ENCODE results near the gene ATP9A. TPM values are rescaled to one million over a fixed set of nuclear protein-coding genes. Genes with fewer than 3 reads are reported as not detected.

Gene ATP9A
- total and polyA plus RNA-seq, 2 donors (not counting 3 experiments of a cell fraction or from before 2014, with no cell fraction given), result 20.9 to 41.5 TPM

GRCh38 chr20:51668947-51669346 lies 99.2 kb downstream of the ATP9A start:
- FAIRE-seq, result no peak
- dilution Hi-C loops (cut with MboI; ENCODE audit: extremely low pct_ligation_motif_present, low sequenced_read_pairs) (no loop called here), intact Hi-C loops (cut with micrococcal nuclease) (no loop called here)
- Histone ChIP-seq H2AFZ (ENCODE audit: low read depth, low read length) (no peak overlapping the region), H3K27ac (ENCODE audit: insufficient read depth, low read depth, low read length) (no peak overlapping the region), H3K9me1 (replicated peaks; ENCODE audit: control insufficient read depth, extremely low read depth, insufficient read depth, low read length) (no peaks in the 10 kb centered on the region), H3K36me3 (ENCODE audit: control insufficient read depth in 2 of 2, extremely low read depth in 1 of 2, insufficient read depth in 2 of 2, low read length in 2 of 2) (peaks cover 0 to 25% of the 10 kb centered on the region in 2 experiments), H3K4me2 (ENCODE audit: insufficient read depth, low read length) (no peak overlapping the region), H3K79me2 (ENCODE audit: control insufficient read depth, insufficient read depth, low read length) (no peaks in the 10 kb centered on the region), H4K20me1 (replicated peaks; ENCODE audit: control insufficient read depth, extremely low read depth, insufficient read depth, low read length) (no peaks in the 10 kb centered on the region), H3K4me1 (ENCODE audit: control insufficient read depth, extremely low read depth, insufficient read depth, low read length) (no peaks in the 10 kb centered on the region), H3K4me3 (replicated peaks in 1 of 3; ENCODE audit: insufficient read depth in 1 of 3, low read depth in 1 of 3, low read length in 3 of 3) (no peak overlapping the region), H3K27me3 (ENCODE audit: control insufficient read depth in 2 of 2, insufficient read depth in 2 of 2, low read length in 2 of 2) (no peaks in the 10 kb centered on the region), H3K9ac (replicated peaks; ENCODE audit: extremely low read depth, insufficient read depth, low read length) (no peak overlapping the region), H3K9me3 (replicated peaks; ENCODE audit: control insufficient read depth, insufficient read depth, low read length) (no peaks in the 10 kb centered on the region)
- TF ChIP-seq FOS (IDR thresholded peaks at IDR 0.05; ENCODE audit: borderline replicate concordance, insufficient read depth, low read length), result no peak
- no peak for TF ChIP-seq MAX (IDR thresholded peaks at IDR 0.05; ENCODE audit: insufficient read depth, insufficient read length)
- TF ChIP-seq JUN (IDR thresholded peaks at IDR 0.05; ENCODE audit: borderline replicate concordance, insufficient read depth, insufficient read length, low read depth), result no peak
- no peak for TF ChIP-seq MYC (IDR thresholded peaks at IDR 0.05; ENCODE audit: low read depth, low read length)
- POLR2A ChIA-PET, result no interaction called here
- no peak for DNase-seq (ENCODE audit: low read depth, low spot score)
- BruUV-seq (replicated peaks), result no TSS peak
- CTCF ChIA-PET, result no interaction called here

- no peak for FAIRE-seq
- H2AFZ ChIP-seq (ENCODE audit: low read depth, low read length), result no peak overlapping the region
- H3K4me3 ChIP-seq (replicated peaks in 1 of 3; ENCODE audit: insufficient read depth in 1 of 3, low read depth in 1 of 3, low read length in 3 of 3), result no peak overlapping the region
- no TSS peak for BruUV-seq (replicated peaks)
- no peaks in the 10 kb centered on the region for H3K9me3 ChIP-seq (replicated peaks; ENCODE audit: control insufficient read depth, insufficient read depth, low read length)
- H4K20me1 ChIP-seq (replicated peaks; ENCODE audit: control insufficient read depth, extremely low read depth, insufficient read depth, low read length), result no peaks in the 10 kb centered on the region
- H3K36me3 ChIP-seq (ENCODE audit: control insufficient read depth in 2 of 2, extremely low read depth in 1 of 2, insufficient read depth in 2 of 2, low read length in 2 of 2), result peaks cover 0 to 25% of the 10 kb centered on the region in 2 experiments
- no peaks in the 10 kb centered on the region for H3K9me1 ChIP-seq (replicated peaks; ENCODE audit: control insufficient read depth, extremely low read depth, insufficient read depth, low read length)
- ChIA-PET POLR2A (no interaction called here), CTCF (interaction anchor here (2.4 kb wide), 1 partner anchor 32 kb away, joined by 7 read pairs; no protein-coding TSS in a partner anchor)
- H3K27ac ChIP-seq (ENCODE audit: insufficient read depth, low read depth, low read length), result no peak overlapping the region
- dilution Hi-C loops (cut with MboI; ENCODE audit: extremely low pct_ligation_motif_present, low sequenced_read_pairs), result no loop called here
- no peak for TF ChIP-seq MYC (IDR thresholded peaks at IDR 0.05; ENCODE audit: low read depth, low read length)
- no peak for TF ChIP-seq MAX (IDR thresholded peaks at IDR 0.05; ENCODE audit: insufficient read depth, insufficient read length)
- TF ChIP-seq GATA2 (IDR thresholded peaks at IDR 0.05; ENCODE audit: insufficient read depth, insufficient read length, low read depth, low read length), result no peak
- TF ChIP-seq EZH2 (IDR thresholded peaks at IDR 0.05; ENCODE audit: borderline replicate concordance, low read depth, low read length, severe bottlenecking), result no peak
- no peaks in the 10 kb centered on the region for H3K79me2 ChIP-seq (ENCODE audit: control insufficient read depth, insufficient read depth, low read length)
- no peak overlapping the region for H3K4me2 ChIP-seq (ENCODE audit: insufficient read depth, low read length)
- H3K4me1 ChIP-seq (ENCODE audit: control insufficient read depth, extremely low read depth, insufficient read depth, low read length), result no peaks in the 10 kb centered on the region
- H3K27me3 ChIP-seq (ENCODE audit: control insufficient read depth in 2 of 2, insufficient read depth in 2 of 2, low read length in 2 of 2), result no peaks in the 10 kb centered on the region
- DNase-seq (ENCODE audit: low read depth, low spot score), result no peak
- intact Hi-C loops (cut with micrococcal nuclease), result no loop called here
- no peak overlapping the region for H3K9ac ChIP-seq (replicated peaks; ENCODE audit: extremely low read depth, insufficient read depth, low read length)
Observed at GRCh38 chr20:51668515-51668914, 99.7 kb downstream of the ATP9A start.
